Mesenteric fat pad (tissue), 1 donor: ENCODE data around the gene CMTM7. TPM values are rescaled to one million over a fixed set of nuclear protein-coding genes. Genes with fewer than 3 reads are reported as not detected.

Experiments
- DNase-seq: peaks from one replicate; pipeline ENCODE4 v3.0.0-alpha.2; 2020; ENCODE audit warnings: low spot score
- total RNA-seq: library from RNA; stranded (reverse); fragmentation: NEBNext Ultra II Directional; extraction: Animal tissue kit (Norgen Biotek cat#: 25700); gene quantifications from one replicate; pipeline ENCODE4 v1.2.1, GENCODE V29; 2021
- donor health status: DM: yes; HTN: yes; CAD: no.

CMTM7 gene
- total RNA-seq, 1 donor from 2014 or later, result 33.8 TPM

DNA sequence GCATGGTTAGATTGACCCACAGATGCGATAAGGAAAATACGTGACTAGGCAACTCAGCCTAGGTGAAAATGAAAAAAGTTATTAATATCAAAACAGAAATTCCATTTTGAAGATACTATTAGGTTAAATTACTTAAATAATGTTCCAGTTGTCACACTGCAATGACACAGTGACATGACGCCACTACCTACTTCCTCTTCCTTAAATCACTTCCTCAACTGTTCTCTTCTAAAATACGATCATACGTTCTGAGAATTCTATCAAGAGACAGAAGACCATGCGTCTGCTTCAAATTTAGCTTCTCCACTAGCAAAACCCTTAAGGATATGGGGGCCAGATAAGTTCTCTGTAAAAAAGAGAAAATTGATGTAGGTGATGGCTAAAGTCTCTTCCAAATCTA, 92.8 kb downstream of the CMTM7 start:
- no peak for DNase-seq

DNA sequence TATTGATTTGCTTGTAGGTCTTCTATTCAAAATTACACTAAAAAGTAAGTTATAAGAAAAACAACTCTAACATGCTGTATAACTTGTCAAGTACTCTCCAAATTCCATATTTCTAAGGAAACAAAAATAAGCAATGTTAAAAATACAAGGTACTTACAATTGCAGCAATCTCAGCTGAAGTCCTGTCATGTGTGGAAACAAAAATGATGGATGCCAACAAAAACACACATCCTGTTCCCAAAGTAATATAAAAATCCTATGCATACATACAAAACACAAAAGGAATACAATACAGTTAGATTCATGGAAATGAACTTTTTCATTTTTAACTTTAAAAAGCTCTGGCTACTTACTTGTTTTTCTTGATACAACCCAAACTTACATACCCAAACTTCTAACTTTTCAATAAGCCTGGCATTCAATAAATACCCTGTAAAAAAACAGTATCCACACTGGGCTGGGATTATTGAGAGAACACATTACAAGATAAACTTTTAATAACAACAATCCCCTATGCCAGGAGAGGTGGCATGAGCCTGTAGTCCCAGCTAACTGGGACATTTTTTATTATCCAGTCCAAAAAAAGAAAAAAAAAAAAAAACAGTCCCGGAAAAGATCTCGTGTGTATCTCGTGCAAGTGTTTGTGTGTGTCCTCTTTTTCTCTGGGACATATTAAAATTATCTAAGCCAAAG, 96.3 kb downstream of the CMTM7 start:
- DNase-seq, result no peak

DNA sequence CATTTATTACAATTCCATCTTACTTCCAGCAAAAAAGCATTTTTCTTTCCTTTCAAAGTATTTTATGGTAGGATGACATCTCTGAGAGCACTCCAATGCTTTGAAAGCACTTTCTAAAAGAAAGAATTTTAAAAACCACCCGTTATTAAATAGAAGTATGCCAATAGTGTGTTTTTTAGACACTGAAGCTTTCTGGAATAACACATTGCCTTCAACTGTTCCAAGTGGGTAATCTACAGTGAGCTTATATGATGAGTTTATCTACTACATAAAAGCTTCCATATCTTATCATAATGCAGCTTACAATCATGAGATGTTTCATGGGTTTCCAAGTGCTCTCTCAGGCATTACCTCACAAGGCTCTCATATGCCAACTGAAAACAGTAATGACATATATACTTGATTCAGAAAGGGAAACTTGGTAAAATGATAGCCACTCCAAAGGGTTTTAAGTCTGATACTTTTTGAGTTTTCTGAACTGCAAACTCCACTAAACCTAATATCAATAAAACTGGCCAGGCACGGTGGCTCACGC, 96.9 kb downstream of the CMTM7 start:
- no peak for DNase-seq

DNA sequence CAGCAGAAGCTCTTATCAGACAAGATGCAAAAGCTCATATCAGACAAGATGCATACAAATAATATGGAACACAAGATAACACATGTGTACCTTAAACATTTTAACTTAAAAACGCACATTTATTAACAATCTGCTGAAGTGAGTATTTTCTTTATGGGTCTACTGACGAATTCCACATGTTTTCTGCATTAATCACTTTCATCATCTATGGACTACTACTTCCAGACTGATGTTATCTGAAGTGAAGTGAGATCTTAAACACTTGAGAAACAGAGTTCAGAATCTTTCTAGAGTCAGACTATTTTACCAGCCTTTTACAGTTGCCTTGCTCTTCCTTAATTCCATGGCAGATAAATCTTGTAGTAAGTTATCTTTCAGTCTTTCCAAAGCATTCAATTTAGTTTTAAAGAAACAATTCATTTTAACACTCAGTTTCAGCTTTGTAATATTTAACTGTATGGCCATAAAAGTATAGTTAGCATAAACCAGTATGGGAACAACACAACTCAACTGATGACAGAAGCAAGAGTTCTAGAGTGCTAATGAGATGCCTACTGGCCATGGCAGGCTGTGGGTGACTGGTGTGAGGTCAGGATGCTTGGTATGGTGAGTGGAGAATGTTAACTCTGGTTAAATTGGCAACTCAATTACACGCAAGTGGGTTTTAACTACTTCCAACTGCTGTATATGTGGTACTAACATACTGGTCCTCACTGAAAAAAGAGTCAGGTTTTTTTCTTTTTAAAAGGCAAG, 101.2 kb downstream of the CMTM7 start:
- no peak for DNase-seq

DNA sequence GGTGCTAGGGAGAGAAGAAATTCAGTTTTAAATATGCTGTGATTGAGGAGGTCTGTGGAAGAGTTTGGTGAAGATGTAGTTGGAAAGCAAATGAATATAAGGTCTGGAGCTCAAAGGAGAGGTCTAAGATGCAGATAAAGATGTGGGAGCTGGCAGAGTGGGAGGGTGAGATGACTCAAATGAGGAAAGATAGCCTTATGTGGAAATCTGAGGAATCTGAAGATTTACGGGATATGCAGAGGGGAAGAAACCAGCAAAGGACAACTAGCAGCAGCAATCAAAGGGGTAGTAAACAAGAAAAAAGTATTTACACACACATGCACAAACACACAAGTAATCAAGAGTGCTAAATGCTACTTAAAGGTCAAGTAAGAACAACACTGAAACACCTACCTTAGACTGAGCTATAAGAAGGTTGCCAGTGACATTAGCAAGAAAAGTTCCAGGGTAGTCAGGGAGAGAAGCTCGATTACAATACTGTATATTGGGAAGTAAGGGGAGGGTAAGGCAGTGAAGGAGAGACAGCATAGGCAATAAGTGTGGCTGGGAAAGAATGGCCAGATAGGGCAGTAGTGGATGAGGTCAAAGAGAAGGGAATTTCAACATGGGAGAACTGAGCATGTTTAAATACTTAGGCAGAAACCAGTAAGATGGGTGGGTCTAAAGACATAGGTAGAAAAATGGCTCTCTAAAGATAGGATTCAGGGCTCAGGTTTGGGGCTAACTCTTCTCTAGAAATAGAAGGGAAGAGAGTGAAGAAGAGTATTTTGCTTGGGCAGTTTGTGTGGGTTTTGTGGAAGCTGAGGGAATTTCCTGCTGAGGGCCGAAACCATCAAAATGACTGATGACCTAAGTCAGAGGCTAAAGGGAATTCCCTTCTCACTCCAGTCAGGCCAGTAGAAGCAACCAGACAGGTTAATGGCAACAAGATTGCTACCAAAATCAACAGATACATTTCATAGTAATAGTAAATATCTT, 102.1 kb downstream of the CMTM7 start:
- DNase-seq, result no peak

DNA sequence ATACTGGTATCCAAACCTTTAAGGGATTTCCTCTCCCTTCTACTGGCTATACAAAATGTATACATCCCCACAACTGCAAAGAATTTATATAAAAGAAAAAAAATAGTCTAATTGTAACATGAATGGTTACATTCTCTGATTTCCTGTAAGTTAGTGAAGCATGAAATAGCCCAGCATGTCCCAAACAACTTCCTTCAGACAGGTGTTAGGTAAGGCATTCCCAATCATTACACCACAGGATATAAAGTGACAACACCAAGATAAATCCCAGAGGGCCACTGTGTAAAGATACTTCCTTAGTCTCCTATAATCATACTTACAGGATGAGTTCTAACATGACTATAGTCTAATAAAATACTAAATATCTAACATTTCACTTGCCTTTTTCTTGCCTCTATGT, 103.4 kb downstream of the CMTM7 start:
- DNase-seq, result no peak

DNA sequence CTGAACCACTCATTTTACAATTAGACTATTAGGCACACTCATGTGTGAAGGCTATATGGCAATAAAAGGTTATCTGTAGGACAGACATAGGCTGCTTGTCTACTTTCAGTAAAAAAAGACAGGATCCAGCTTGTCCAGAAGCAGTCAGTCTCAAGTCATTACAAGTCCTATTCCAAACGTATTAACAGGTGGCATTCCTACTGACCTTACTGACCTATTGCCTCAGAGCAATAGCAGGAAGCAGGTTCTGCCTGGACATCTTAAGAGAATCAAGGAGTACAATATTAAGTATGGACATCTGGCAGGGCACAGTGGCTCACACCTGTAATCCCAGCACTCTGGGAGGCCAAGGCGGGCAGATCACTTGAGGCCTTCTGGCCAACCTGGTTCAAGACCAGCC, 104.0 kb downstream of the CMTM7 start:
- no peak for DNase-seq

DNA sequence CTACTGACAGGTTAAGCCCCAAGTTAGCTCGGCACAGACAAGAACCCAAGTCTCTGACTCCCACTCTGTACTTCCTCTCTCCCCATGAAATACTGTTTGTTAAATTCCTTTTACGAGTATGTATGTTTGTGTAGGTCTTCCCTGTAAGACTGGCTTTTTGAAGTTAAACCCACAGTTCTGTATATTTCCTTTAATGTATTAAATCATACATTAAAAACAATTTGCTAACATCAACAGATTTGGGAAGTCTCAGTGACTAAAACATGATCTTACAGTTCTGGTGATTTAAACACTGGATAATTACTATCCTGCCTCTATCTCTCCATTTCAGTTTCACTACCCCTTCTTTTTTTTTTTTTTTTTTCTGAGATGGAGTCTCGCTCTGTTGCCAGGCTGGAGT, 106.6 kb downstream of the CMTM7 start:
- no peak for DNase-seq

DNA sequence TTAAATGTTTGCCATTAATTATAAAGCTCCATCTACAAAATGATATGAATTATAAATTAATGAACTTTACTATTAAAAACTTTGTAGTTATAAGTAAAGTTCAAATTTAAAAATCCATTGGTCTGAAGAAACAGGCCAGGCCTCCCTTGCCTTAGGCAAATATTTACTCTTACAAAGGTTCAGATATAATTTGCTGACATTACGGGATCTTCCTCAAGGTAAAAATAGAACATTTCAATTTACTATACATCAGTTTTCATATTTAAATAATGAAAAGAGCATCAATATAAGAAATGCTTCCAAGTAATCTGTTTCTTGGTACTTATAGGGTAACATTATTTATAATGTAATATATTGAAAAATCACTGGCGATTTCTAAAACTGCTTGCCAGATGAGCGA, 107.3 kb downstream of the CMTM7 start:
- DNase-seq, result no peak

DNA sequence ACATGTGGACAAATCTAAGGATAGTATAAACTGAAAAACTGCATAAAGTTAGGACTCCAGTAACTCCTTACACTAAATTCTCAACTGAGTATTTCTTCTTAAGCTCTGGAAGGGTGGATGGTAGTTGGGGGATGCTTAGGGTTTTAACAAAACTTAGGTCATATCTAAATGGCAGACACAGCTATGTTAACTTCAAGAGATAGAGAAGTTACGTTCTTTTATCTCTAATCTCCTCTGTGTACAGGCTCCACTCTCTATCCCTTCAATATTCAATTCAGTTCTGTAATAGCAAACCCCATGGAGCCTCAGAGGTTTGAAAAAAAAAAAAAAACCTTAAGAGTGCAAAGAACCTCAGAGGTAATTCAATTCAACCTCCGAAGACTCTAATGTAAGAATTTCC, 107.9 kb downstream of the CMTM7 start:
- DNase-seq, result no peak

DNA sequence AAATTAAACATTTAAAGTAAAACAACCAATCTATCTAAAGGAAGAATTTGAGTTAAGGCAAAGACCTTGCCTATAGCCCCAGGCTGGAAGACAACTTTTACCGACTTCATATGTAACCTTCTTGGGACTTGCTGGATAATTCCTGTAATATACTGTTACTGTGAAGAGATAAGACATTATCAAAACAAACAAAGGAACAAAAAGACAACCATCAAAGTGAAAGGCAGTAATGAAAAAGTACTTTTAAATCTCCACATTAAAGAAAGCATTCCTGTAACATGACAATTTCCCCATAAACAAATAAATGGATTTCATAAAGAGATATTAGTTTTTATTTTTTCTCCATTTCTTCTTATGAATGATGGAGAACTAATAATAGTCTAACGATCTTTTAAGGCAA, 108.6 kb downstream of the CMTM7 start:
- DNase-seq, result no peak

DNA sequence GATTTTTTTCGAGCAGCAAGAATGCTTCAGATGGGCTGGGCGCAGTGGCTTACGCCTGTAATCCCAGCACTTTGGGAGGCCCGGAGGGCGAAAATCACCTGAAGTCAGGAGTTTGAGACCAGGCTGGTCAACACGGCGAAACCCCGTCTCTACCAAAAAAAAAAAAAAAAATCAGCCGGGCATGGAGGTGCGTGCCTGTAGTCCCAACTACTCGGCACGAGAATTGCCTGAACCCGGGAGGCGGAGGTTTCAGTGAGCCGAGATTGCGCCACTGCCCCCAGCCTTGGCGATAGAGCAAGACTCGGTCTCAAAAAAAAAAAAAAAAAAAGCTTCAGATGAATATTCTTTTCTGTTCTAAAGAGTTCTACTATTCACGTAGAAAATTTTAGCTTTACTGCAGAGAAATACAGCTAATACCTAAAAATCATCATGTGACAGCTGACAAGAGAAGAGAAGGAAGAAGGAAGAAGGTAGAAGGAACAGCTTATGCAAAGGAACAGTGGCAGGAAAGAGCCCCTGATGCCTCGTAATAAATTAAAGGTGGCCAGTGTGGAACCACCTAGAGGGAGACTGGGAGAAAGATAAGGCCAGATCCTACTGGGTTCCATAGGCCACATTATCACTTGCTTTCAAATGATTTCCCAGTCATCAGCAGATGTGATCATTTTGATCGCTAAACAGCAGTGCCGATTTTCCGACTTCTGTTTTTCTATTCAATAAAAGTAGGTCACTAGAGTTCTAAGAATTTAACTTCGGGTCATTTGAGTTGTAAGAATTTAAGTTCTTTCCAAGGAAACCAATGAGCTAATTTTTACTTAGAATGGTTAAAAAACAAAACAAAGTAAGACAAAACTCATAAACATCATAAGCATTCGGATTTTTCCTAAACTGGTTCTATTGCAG, 109.5 kb downstream of the CMTM7 start:
- DNase-seq, result no peak

DNA sequence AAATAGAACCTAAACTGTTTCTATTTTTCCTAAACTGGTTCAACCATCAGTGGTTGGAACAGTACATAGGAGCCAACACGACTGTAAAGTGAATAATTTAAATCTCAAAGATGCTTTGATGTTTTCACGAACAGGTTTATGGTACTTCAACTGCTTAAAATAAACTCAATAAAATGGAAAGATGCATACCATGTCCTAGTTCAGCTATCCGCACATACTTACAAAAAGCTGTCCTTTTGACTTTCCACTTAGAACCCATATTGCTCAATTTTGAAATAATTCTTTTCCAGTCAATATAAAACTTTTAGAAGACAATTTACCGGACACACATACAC, 110.1 kb downstream of the CMTM7 start:
- no peak for DNase-seq

DNA sequence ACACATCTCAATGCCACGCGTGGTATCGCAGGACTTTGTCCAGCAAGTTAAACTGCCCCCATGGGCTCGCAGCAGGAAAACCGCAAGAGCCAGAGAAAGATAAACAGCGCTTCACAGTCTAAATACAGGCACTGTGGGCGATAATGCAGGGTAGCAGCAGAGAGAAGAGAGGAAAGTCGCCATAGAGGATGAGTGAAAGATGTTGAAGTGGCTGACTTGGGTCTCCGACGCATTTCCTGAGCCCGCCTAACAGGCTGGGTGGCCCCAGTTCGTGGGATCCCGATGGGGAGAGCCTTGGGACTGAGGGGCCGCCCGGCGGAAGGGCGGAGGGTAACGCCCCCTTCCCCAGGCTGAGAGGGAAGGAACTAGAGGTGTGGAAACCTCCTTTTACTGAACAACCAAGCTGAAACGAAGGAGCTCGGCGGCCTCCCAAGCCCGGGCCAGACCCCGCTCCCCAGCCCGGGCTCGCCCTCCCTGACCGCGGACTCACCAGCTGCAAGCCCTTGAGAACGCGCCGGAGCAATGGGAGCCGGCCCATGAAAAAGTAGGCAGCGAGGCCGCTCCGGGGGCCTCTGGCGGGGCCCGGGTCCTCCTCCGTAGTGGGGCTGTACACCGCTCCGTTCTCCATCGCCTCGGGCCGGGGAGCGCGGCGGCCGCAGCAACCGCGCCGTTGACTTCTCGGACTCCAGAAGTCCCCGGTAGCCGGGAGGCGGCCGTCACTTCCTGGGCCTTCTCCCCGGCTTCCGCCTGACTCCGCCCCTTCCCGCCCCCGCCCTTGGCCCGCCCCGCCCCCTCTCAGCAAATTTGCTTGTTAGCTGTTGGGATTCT, 110.7 kb downstream of the CMTM7 start, which contains the start of gene CMTM6:
CMTM6 (minus strand) TSS at position 735 of the 828 bp plus-strand sequence; CDS start at position 628, 107 bp downstream.
- DNase-seq, result peak; percentile 92

DNA sequence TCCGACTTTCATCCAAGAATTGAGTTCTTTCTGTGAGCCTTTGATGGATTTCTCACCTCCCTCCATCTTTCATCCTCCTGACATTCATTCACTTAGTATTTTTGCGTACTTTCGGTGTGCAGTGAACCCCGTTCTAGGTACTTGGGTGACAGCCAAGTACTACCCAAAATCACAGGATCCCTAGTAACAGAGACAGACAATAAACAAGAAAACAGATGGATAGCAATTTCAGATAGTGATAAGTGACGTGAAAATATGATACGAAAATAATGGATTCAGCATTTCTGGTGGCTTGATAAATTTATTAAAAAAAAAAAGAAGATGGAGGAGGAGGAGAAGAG, 111.3 kb downstream of the CMTM7 start:
- DNase-seq, result no peak
